Germinal center (tissue), 1 donor: ENCODE results near the gene P2RY2.
A peak's percentile ranks its signal among the peaks of the same experiment; 100 is the strongest.

ENCODE experiments used
- DNase-seq: peaks from one replicate; pipeline ENCODE4 v3.0.0; 2012; ENCODE audit warnings: mixed read lengths, low spot score

The P2RY2 gene

DNA sequence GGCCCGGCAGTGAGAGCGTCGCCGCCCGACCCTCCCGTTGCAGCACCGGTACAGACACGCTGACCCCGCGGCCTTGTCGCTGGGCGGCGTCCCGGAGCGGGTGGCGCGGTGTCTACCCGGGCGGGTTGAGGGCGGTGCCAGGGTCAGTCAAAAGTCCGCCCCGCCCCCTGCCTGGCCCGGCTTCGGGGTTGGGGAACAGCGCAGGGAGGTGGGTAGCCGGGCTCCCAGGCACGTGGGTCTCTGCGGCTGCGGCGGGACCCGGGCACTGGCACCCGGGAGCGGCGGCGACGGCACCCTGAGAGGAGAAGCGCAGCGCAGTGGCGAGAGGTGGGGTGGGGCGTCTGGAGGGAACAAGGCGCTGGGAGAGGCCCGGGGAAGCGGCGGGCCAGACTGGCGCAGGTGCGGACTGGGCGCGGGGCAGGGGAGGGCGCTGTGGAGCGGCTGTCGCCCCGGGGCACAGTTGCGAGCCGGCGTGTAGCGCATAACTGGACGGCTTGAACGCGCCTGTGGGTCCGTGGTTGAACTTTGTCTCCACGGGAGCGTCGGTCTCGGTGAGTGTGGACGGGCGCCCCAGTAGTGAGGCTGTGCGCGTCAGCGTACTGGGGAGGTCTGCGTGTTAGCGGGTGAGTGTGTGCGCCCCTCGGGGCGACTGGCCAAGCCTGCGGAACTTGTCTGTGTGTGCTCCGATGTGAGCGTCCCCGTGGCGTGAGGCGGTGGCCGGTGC lies at the start of gene P2RY2:
P2RY2 (plus strand) TSS at position 176 of the 724 bp plus-strand sequence. CDS start 15,879 bp downstream, outside the sequence.
- DNase-seq, result peak; percentile 61

DNA sequence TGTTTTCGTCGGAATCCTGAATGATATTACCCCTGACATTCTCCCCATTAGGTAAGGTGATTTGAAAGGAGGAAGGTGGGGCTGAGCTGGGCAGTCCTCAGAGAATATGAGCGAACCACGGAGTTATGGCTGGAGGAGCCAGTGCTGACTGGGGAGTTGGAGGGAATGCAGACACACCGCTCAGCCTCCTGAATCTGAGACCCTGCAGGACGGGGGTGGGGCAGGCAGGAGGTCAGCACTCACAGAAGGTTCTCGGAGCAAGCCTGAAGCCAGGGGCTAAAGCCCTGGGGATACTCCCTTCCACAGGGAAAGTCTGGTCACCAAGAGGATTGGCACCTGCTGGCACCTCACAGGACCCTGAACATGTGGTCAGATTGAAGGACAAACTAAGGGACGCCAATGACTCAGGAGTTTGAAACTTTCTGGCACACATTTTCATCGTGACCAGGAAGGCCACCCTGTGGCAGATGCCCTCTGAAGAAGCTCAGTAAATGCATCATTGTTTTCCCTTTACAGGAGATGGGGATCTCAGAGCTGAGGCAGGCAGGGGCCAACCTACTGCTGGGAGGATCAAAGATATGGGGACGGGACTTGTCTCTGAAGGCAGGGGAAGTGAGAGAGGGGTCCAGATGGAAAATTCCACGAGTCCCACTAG lies 49.0 kb upstream of the P2RY2 start:
- DNase-seq, result no peak

DNA sequence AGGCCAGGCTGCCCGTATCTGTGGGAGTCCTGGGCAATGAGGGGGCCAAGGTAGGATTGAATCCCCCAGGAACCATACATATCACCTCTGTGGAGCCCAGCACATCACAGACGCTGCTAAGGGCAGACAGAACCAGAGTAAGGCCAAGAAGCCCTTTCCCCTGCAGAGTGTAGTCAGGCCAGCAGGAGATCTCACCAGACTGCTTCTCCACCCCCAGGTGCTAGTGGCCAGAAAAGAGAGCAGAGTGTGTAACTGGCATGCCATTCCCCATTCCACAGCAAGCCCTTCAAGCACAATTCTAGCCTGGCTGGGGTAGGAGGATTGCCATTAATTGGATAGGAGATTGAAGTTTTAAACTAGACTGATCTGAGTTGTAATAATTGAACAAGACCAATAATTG lies 47.9 kb upstream of the P2RY2 start:
- DNase-seq, result no peak

DNA sequence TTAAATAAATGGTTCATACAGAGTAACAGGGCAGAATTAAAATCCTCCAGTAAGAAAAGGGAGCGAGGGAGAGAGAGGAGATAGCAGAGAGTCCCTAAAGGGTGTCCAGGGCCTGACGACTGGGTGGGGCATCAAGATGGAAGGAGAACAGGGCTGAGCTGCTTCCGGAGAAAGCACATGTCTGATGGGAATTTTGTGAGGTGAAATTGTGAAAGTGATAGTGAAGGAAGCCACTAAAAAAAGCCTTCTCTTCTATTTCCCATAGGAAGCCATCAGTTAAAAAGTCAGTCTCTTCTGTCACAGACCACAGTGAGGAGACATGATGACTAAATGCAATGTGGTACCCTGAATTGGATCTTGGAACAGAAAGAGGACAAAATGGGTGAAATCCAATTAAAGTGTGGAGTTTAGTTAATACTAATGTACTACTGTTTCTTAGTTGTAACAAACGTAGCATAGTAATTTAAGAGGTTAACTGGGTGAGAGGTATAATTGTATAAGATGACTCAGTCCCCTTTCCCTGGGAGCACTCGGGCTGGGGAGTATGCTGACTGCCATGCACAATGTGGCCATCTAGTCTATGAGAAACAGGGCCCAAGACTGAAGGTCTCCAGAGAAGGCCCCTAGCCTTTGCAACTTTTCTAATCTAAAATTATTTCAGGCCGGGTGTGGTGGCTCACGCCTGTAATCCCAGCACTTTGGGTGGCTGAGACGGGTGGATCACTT lies 46.5 kb upstream of the P2RY2 start:
- no peak for DNase-seq

DNA sequence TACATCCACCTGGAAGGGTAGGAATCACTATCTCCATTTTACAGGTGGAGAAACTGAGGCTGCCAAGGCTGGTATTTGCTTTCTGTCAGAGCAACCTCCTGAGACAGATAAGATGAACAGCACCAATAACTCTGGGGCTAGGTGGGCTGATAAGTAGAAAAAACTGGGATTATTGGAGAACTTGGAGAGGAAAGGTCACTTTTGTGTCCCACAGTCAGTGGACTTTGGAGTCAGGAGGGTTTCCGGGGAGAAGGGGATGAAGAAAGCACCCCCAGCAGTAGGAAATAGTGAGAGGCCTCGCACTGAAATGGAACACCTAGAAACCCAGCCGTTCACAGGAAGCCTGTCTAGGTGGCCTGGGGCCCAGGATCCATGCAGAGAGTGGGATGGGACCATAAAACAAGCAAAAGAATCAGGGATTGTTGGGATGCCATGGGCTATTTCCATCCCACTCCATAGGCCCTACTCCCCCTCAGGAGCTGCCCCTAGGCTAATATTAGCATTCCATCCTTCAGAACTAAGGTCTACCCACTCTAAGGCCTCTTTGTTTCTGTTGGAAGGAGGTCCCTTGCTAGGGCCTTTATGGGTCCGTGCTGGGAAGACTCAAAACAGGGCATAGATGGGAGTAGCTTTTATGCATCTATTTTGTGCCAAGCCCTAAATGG lies 45.0 kb upstream of the P2RY2 start:
- no peak for DNase-seq

DNA sequence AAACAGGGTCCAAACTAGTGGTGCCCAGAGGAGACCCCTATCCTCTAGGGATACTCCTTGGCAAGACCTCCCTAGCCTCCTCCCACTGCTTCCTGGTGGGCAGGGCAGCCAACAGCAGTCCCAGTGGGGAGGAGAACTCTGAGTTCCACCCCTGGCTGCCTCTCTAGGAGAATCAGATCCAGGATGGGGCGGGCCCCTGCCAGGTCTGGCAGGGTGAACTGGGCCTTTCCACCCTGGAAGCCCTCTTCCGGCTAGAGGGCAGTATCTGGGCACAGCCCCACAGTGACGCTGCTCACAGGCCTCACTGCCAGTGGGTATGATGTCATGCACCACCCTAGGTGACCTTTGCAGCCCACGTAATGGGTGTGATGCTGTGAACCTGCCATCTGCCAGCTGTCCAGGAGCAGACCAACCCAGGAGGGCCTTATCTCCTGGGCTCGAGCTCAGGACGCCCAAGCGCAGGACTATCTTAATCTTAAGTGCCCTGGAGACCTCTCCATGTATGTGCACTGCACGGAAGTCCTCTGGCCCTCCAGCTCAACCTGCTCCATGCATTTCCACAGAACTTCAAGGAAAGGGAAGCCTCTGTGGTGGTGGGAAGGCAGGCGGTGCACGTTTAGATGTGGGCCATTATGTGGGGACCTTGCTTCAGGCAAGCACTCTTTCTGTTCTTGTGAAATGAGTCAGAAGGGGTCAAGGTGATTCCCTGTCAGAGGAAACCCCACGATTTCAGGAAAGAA lies 44.2 kb upstream of the P2RY2 start:
- DNase-seq, result no peak

DNA sequence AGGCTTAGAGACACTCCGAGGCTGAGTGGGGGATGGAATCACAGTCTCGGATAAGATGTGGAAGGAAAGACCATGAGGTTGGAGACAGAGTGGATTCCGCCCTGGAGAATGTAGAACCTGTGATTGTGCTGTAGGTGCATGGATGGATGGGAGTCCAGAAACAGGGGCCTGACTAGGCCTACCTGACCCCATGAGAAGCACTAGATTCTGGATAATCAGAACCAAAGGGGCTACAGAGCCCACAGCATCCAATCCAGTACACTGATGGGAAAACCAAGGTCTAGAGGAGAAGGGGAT lies 43.6 kb upstream of the P2RY2 start:
- no peak for DNase-seq

DNA sequence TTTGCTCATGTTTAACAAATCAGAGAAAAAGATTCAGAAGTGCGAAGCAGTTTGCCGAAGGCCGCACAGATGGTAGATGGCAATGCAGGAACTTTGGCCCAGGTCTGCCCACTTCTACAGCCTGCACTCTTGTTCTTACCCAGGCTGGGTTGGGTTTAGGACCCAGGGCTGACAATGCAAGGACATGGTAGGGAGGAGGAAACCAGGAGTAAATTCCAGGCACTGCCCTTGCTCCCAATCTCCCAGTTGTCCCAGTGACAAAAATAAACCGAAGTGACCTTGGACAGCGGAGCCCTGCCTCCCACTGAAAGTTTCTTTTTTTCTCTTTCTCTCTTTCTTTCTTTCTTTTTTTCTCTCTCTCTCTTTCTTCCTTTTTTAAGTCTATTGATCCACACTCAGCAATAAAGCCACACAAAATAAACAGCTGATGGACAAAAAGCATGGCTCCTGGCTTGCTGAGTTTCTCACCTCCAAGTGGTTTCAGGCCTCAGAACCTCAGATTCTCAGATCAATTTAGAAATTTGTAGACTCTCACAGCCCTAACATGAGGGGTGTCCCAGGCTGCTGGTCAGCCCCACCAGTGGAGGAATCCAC lies 42.4 kb upstream of the P2RY2 start:
- no peak for DNase-seq

DNA sequence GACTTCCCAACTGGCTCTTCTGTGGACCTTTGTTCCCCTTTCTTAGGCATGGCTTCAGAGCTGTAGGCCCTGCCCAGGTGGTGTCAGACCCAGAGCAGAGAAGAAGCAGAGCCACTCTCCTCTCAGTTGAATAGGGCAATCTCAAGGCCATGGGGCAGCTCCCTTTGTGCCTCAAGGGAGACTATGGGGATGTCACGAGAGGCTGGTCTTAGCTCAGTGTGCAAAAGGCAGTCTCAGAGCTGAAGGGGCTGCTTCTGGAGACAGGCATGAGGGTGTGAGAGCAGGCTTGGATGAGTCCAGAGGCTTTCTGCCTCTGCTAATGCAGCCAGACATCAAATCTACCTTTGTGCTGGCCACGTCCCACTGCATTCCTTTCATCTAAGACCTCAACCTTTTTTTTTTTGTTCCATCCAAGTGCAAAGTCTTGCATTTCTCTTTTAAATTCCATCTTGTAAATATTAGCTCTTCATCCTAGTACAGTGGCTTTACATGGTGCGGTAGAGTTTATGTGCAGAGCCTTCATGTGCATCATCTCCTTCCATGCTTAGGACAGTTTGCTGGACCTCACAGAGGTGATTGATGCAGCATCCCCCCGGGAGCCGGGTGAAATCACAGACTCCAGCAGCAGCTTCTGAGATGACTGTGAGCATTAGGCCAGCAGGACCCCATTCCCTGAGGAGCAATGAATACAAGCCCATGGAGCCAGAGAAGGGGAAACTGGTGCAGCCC lies 41.8 kb upstream of the P2RY2 start:
- DNase-seq, result no peak

DNA sequence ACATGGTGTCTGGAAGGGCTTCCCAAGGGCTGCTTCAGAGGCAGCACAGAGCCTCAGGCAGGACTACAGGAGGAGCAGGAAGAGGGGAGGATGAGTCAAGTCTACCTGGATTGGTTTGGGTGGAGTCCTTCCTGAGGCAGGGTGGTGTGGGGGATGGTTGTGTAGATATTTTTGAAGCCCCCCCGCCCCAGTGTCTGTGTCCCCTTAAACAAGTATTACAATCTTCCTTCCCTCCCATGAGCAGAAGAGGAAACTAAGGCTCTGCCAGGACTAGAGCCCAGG lies 41.3 kb upstream of the P2RY2 start:
- no peak for DNase-seq

DNA sequence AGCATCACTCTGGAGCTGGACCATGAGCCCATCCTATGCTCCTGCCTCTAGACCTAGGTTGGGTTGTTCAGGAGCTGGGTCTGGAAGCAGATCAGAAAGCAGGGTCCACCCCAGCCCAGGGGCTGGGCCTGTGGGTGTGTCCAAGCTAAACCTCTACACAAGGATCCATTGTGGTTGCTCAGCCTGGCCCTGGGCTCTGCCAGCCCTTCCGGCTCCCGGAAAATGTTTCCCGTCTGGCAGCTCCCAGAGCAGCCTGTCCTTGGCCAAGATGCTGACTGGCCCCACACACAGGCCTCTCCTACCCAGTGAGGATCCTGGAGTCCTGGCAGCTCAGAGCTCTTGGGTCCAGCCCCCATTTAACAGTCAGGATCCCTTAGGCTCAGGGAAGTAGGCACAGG lies 40.7 kb upstream of the P2RY2 start:
- no peak for DNase-seq

DNA sequence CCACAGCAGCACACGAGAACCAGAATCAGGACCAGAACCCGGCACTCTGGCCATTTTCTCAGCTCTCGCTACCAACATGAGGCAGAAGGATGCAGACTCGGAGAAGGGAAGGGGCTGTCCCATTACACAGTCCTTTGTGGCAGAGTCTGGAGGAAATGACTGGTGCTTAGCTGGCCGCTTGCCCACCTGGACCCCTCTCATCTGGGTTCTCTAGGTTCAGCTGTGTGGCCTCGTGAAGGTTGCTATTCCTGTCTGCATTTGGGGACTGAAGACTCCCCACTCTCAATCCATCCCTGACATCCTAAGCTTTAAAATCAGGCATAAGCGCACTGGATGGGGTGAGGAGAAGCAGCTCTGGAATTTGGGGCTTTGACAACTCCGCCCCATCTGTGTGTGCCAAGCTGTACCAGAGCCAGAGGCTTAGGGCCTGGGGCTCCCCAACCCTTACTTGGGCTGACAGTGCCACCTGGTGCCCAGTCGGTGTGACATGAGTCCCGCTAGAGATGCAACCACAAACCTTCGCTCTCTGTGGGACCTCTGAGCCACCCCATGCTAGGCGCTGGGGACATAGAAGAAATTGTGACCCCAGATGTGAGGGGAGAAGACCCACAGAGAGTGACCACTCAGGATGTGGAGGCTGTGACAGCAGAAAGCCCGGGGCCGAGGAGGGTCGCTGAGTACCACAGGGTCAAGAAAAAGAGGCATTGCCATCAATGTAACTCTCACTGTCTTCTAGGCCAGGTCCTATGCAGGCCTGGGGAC lies 40.1 kb upstream of the P2RY2 start:
- peak; percentile 92 for DNase-seq

DNA sequence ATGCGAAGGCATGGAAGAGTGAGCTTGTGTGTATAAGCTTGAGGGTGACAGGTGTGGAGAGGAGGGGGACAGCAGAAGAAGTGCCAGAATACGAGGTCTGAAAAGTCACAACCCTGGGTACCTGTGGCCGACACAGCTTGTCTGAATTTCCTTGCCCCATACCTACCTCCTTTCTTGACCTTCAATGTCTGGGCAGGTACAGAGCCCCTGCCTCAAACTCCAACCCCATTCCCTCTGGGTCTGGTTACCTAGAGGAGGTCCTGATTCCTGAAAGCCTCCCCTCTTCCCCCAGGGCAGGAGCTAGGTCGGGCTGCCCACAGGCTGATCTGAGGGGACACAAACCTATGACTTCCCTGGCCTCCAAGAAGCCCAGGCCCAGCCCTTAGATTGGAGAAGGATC lies 39.4 kb upstream of the P2RY2 start:
- no peak for DNase-seq

DNA sequence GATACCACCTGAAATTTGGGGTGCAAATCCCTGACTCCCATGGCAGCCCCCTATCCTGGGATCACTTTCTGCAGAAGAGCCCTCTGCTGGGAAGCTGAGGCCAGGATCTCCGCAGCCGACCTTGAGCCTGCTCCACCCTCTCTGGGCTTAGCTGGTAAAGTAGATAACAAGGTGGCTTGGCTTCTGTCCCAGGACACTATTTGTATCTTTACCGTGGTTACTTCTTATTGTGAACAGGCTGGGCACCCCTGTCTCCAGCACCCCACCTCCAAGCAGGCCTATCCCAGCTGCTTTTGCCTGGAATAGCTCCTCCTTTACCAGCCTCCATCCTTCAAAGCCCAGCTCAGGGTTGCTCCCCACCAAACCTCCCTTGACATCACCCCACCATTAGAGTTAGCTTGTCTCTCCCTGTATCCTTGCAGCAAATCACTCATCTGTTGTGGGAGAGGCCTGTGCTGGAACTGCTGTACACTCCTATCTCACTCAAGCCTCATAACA lies 35.2 kb upstream of the P2RY2 start:
- no peak for DNase-seq

DNA sequence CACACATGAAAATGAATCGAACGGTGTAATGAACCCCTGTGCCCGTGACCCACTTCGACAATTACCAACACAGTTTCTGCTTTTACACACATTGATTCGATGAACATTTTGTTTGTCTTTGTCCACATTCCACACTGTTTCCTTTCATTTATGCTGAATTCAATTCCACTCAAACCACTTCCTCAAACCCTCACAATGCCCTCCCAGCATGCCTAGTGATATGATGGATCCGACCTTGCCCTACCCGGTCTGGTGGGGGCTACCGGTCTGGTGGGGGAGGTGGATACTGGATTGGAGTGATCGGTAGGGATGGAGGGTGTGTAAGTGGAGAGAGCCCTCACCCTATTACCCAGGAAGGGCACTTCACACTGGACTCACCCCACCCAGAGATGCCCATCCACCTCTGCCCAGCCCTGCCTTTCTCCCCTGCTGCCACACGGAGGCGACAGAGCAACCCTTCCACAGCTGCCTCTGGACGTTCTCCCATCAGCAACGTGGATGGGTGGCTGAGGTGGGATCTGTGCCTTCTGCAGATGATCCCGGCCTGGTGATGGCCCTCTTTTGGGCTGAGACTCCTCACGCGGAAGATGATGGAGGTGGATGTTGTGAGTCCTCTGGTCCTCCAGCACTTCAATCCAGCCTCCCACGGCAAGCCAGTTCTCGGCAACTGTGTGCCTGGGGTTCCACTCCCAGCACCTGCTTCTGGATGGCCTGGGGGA lies 33.0 kb upstream of the P2RY2 start:
- peak; percentile 72 for DNase-seq

DNA sequence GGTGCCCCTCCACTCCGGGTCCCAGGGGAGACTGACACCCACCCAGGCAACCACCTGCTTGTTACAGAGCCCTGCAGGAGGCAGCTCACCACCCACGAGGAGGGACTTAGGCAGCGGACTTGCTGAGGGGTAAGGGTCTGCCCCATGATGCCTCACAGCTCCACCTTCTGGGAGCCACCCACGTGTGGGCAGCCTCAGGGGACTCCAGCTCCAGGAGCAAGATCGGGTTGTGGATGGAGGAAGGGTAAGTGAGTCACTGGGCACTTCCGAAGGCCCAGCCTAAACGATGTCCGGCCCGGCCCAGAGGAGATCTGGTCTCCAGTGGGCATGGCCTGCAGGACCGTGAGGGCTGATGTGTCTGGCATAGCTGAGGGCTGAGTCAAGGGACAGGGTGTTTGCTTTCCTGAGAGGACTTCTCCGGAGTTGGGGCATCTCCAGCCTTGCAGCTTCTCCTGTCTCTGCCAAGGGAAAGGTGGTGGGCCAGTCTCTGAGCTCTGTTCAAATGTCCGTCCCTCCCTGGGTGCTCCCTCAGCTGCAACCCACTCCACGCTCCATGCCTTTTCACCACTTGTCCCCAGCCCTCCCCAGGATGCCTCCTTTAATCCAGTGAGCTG lies 32.3 kb upstream of the P2RY2 start:
- DNase-seq, result no peak

DNA sequence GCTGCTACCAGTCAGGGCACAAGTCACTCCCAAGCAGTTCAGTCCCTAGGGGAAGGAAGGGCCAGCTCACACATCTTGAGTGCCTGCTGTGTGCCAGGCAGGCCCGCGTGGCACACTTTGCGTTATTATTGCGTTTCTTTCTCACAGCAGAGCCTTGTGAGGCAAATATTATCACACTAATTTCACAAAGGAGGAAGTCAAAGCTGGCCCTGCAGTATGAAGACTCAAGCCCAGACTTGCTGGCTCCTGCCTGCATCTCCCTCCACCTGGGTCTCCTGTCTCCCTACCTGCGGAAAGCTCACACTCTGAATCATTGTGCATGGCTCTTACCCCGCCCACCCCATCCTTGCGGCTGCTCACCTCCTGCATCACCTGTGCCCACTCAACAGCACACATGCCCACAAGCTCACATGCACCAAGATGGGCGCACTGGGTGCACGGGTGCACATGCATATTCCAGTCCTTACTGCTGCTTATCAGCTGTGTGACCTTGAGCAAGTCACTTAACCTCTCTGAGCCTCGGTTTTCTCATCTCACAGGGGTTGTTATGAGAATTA lies 31.7 kb upstream of the P2RY2 start:
- DNase-seq, result no peak

DNA sequence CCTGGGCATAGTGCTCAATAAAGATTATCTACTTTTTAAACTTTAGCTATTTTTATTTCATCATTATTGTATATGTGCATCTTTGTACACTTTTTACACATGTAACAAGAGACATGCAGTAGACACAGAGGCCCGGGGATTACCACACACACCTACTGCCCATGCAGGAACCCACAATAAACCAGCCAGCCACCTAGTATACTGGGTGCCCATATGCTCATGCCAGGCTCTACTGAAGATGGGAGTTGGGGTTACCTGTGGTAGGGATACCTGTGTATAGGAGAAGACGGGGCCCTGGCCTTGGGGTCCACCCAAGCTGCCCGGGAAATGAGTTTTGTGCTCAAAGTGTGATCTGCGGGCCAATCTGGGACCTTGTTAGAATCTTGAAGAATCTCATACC lies 31.2 kb upstream of the P2RY2 start:
- no peak for DNase-seq

DNA sequence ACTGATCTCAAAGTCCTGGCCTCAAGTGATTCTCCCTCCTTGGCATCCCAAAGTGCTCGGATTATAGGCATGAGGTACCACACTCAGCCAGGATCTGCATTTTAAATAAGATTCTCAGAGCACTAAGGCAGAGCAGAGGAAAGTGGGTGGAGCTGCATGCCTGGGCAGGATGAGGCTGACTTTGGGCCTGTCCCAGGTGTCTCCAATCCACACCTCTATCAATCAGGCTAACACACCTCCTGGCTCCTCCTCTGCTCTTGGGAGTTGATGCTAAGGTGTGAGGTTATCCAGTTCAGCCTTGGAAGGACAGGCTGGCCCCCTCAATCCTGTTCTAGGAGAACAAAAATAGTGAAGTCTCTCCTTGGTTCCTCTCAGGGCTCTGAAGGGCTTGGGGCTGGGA lies 30.2 kb upstream of the P2RY2 start:
- DNase-seq, result no peak
